OCI-LY3 (cell line): ENCODE data around the gene MYH15.

Experiments
- H2AFZ ChIP-seq: fragments of 200-600, 300-600 bp; shearing (Covaris generic); 2 replicates; pipeline ENCODE4 v1.6.0; 2014; ENCODE audit warnings: antibody characterized with exemption, low read depth, low read length
- H3K27ac ChIP-seq: fragments of 200-600, 300-600 bp; sonication (generic); 2 replicates; pipeline ENCODE4 v1.5.1; 2014; ENCODE audit warnings: mild to moderate bottlenecking, low read length, moderate library complexity, mixed read lengths
- H3K27me3 ChIP-seq: fragments of 200-600, 300-600 bp; sonication (generic); 2 replicates; pipeline ENCODE4 v1.6.1; 2014; ENCODE audit warnings: low read depth, low read length, mixed read lengths
- H3K36me3 ChIP-seq: fragments of 200-600, 300-600 bp; sonication (generic); replicated peaks from 2 replicates; pipeline ENCODE3; 2014; ENCODE audit warnings: low read depth, low read length, mixed read lengths
- H3K4me1 ChIP-seq: fragments of 300-600, 200-600 bp; sonication (generic); 2 replicates; pipeline ENCODE4 v1.6.1; 2014; ENCODE audit warnings: low read length, mixed read lengths
- H3K4me2 ChIP-seq: fragments of 200-600, 300-600 bp; sonication (generic); 2 replicates; pipeline ENCODE4 v1.6.1; 2014; ENCODE audit warnings: low read length, mixed read lengths
- H3K4me3 ChIP-seq: fragments of 300-600, 200-600 bp; sonication (generic); 2 replicates; pipeline ENCODE4 v1.5.1; 2014; ENCODE audit warnings: antibody characterized with exemption, mild to moderate bottlenecking, low read length, moderate library complexity
- H3K79me2 ChIP-seq: fragments of 300-600, 200-600 bp; shearing (Covaris generic); 2 replicates; pipeline ENCODE4 v1.6.1; 2014; ENCODE audit warnings: mild to moderate bottlenecking, low read length, mixed read lengths
- H3K9ac ChIP-seq: fragments of 300-600, 200-600 bp; shearing (Covaris generic); 2 replicates; pipeline ENCODE4 v1.6.0; 2014; ENCODE audit warnings: mild to moderate bottlenecking, low read length, moderate library complexity
- H3K9me3 ChIP-seq: fragments of 200-600, 300-600 bp; shearing (Covaris generic); 2 replicates; pipeline ENCODE4 v1.6.1; 2014; ENCODE audit warnings: low read length, mixed read lengths; ENCODE audit not compliant: insufficient read depth
- H4K20me1 ChIP-seq: fragments of 200-600, 300-600 bp; sonication (generic); 2 replicates; pipeline ENCODE4 v1.6.1; 2016; ENCODE audit warnings: low read length, mixed read lengths; ENCODE audit not compliant: insufficient read depth
- EZH2phosphoT487 ChIP-seq: fragments of 200-600 bp; shearing (Covaris generic); IDR thresholded peaks from 2 replicates; pipeline ENCODE4 v1.6.1; 2018; ENCODE audit warnings: antibody characterized with exemption, mixed run types, low read depth
- TF ChIP-seq, protein P1 (sequence below): fragments of 200-600, 300-600 bp; sonication (generic); IDR thresholded peaks from 2 replicates; pipeline ENCODE4 v1.5.1; 2014; ENCODE audit warnings: antibody characterized with exemption, low read length, low read depth

The MYH15 gene

DNA sequence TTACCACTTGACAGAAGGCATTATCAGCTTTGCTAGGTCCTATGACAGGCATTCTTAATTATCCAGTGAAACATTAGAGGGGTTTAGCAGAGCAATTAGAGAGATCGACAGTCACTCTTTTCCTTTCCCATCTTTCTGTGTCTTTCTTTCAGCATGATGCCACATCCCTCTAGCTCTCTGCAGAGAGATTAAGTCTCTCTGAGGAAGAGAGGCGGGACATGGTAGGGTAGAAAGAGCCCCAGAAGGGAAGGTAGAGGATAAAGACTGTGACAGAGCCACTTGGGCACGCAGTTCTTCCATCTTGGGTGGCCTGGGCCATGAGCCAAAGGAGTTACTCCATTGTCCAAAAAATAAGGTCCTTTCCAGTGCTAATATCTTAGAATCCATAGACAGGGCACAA, 158.2 kb downstream of the MYH15 start:
- Histone ChIP-seq H3K27ac (no peak overlapping the region), H3K4me1 (no peaks in the 10 kb centered on the region), H4K20me1 (no peaks in the 10 kb centered on the region), H3K27me3 (no peaks in the 10 kb centered on the region), H3K36me3 (no peaks in the 10 kb centered on the region), H3K4me3 (no peak overlapping the region), H3K9ac (no peak overlapping the region), H3K9me3 (no peaks in the 10 kb centered on the region), H3K79me2 (no peaks in the 10 kb centered on the region), H2AFZ (no peak overlapping the region), H3K4me2 (no peak overlapping the region)
- TF ChIP-seq, protein P1, sequence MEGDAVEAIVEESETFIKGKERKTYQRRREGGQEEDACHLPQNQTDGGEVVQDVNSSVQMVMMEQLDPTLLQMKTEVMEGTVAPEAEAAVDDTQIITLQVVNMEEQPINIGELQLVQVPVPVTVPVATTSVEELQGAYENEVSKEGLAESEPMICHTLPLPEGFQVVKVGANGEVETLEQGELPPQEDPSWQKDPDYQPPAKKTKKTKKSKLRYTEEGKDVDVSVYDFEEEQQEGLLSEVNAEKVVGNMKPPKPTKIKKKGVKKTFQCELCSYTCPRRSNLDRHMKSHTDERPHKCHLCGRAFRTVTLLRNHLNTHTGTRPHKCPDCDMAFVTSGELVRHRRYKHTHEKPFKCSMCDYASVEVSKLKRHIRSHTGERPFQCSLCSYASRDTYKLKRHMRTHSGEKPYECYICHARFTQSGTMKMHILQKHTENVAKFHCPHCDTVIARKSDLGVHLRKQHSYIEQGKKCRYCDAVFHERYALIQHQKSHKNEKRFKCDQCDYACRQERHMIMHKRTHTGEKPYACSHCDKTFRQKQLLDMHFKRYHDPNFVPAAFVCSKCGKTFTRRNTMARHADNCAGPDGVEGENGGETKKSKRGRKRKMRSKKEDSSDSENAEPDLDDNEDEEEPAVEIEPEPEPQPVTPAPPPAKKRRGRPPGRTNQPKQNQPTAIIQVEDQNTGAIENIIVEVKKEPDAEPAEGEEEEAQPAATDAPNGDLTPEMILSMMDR, result no peak
- TF ChIP-seq EZH2phosphoT487, result no peak

DNA sequence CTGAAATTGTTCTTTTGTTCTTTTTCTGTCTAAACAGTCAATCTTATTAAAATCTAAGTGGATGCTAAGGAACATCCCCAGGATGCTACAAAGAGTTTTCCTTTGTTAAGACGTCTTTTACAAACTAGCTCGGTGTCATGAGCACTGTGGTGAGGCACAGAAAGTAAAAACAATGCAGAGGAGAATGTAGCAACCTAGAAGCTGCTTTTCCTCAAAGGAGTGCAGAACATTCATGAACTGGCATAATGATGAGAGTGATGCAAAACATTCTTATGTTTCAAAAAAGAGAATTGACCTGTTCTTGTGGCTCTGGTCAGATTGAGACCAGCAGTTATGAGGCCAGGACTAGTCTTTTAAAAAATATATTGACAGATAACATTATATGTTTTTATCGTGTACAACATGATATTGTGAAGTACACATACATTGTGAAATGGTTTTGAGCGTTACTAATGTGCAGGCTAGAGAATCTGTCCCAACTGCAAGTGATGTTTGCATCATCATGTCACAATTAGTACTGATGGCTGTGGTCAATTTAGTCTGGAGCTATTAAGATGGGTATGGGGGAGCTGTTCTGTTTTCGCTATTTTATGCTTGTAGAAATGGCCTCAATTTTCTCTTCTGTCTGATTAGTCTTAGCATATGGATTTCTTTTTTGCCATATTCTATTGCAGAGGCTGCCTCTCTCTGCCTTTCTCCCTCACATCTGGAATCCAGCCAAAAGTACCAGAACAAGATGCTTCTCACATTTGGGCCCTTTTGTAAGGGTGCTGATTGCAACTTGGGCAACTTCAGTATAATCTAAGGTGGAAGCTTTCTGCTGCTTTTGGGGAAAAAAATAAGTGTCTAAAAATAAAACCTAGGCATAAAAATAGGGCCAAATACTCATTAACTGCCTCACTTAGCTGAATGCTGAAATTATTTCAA, 163.8 kb downstream of the MYH15 start:
- no peaks in the 10 kb centered on the region for H3K36me3 ChIP-seq
- H4K20me1 ChIP-seq, result no peaks in the 10 kb centered on the region
- H3K4me2 ChIP-seq, result peak overlapping the region; percentile 42
- no peaks in the 10 kb centered on the region for H3K27me3 ChIP-seq
- H3K9ac ChIP-seq, result no peak overlapping the region
- H3K4me1 ChIP-seq, result peaks cover 32% of the 10 kb centered on the region
- H3K9me3 ChIP-seq, result no peaks in the 10 kb centered on the region
- H3K27ac ChIP-seq, result no peak overlapping the region
- no peak overlapping the region for H2AFZ ChIP-seq
- TF ChIP-seq, protein P1, result no peak
- no peak for TF ChIP-seq EZH2phosphoT487
- no peaks in the 10 kb centered on the region for H3K79me2 ChIP-seq
- H3K4me3 ChIP-seq, result no peak overlapping the region; the same call in 1 of the 2 replicates

DNA sequence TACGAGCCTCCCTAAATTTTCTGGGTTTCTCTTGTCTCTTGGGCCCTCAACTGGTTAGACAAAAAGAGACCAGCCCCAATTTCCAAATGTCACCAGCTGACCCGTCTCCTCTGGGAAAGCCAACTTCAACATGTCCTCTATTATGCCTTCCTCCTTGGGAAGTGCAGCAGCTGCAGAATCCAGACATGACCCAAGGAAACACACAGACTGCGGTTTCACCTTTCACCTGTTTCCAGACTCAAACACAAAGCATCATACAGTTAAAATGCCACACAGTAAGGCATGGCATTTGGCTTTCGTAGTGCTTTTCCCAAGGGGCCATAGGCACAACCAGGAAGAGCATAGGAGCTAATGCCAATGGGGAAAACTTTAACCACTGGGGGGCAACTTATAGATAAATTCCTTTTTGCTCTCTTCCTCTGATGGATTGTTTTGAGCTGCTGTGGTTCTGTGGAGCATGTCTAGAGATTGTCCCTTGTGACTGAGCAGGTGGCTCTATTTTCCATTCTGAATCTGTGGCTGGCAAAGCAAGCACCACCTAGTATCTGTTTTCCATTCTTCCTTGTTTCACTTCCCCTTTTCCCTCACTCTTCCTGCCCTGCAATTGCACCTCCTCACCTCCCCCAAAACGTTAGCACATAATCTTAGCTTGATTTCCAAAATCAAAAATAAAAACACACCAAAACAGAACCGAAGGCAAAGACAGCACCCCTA, 164.7 kb downstream of the MYH15 start:
- Histone ChIP-seq H3K79me2 (no peaks in the 10 kb centered on the region), H3K27ac (no peak overlapping the region), H3K4me3 (peak overlapping the region; percentile 7; the same call in 1 of the 2 replicates), H3K4me1 (peaks cover 32% of the 10 kb centered on the region), H3K4me2 (peak overlapping the region; percentile 42), H3K9me3 (no peaks in the 10 kb centered on the region), H2AFZ (no peak overlapping the region), H3K36me3 (no peaks in the 10 kb centered on the region), H4K20me1 (no peaks in the 10 kb centered on the region), H3K27me3 (no peaks in the 10 kb centered on the region), H3K9ac (no peak overlapping the region)
- TF ChIP-seq EZH2phosphoT487, result no peak
- TF ChIP-seq, protein P1, result no peak

DNA sequence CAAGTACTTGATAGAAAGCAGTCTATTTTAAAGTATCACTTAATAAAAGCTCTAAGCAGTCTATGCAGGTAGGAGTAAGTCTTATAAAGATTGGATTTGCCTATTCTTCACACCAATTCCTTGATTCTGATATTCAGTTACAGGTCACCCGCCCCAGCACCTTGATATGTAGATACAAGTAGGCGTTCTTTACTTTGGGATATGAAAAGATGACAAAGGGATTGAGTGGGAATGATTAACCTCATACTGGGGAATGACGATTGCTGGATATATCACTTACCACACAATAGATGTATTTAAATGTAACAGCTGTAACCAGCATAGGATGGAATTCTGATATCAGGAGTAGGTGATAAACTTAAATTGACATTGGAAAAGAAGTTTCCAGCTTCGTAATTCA, 166.9 kb downstream of the MYH15 start:
- no peak overlapping the region for H3K27ac ChIP-seq
- no peaks in the 10 kb centered on the region for H3K27me3 ChIP-seq
- H3K4me1 ChIP-seq, result peaks cover 45% of the 10 kb centered on the region
- H3K9ac ChIP-seq, result no peak overlapping the region
- H3K9me3 ChIP-seq, result no peaks in the 10 kb centered on the region
- no peaks in the 10 kb centered on the region for H4K20me1 ChIP-seq
- no peaks in the 10 kb centered on the region for H3K79me2 ChIP-seq
- H3K4me3 ChIP-seq, result no peak overlapping the region
- TF ChIP-seq, protein P1, result no peak
- TF ChIP-seq EZH2phosphoT487, result no peak
- H3K36me3 ChIP-seq, result no peaks in the 10 kb centered on the region
- no peak overlapping the region for H3K4me2 ChIP-seq
- H2AFZ ChIP-seq, result no peak overlapping the region
